ENCODE measurements around the gene KCNJ5.

DNA sequence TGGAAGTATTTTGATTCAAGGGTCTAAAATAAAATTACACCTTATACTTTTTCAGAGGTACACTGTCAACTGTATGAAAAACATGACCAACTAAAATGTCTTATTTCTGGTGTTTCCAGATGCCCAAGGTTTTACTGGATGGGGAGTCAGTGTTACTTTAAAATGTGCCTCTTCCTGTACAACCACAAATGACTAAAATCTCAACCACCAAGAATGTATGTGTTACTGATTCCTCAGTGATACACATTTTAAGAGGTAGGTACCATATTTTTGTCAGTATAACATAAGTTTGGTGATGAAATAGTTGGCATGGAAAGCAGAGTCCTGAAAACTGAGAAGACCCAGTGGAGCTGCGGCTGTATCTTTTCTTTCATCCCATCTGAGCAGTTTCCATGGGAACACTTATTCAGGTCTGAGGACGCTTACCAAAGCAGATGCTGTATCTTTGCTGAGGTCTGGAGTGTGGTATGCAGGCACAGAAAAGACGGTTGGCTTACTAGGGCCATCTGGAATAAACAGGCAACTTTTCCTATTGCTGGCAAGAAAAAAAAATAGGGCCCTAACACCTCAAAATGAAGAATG is 72.7 kb downstream of the KCNJ5 start:
- TF ChIP-seq, protein P1, sequence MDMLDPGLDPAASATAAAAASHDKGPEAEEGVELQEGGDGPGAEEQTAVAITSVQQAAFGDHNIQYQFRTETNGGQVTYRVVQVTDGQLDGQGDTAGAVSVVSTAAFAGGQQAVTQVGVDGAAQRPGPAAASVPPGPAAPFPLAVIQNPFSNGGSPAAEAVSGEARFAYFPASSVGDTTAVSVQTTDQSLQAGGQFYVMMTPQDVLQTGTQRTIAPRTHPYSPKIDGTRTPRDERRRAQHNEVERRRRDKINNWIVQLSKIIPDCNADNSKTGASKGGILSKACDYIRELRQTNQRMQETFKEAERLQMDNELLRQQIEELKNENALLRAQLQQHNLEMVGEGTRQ (IDR thresholded peaks at IDR 0.05; ENCODE audit: low read depth, low read length), result no peak
- TF ChIP-seq, protein P2, sequence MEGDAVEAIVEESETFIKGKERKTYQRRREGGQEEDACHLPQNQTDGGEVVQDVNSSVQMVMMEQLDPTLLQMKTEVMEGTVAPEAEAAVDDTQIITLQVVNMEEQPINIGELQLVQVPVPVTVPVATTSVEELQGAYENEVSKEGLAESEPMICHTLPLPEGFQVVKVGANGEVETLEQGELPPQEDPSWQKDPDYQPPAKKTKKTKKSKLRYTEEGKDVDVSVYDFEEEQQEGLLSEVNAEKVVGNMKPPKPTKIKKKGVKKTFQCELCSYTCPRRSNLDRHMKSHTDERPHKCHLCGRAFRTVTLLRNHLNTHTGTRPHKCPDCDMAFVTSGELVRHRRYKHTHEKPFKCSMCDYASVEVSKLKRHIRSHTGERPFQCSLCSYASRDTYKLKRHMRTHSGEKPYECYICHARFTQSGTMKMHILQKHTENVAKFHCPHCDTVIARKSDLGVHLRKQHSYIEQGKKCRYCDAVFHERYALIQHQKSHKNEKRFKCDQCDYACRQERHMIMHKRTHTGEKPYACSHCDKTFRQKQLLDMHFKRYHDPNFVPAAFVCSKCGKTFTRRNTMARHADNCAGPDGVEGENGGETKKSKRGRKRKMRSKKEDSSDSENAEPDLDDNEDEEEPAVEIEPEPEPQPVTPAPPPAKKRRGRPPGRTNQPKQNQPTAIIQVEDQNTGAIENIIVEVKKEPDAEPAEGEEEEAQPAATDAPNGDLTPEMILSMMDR (conservative IDR thresholded peaks at IDR 0.05; ENCODE audit: low read depth, low read length), result no peak
- TF ChIP-seq MXI1 (IDR thresholded peaks at IDR 0.05; ENCODE audit: borderline replicate concordance, low read depth, low read length) (no peak), MAZ (IDR thresholded peaks at IDR 0.05; ENCODE audit: borderline replicate concordance, low read depth, low read length) (no peak), POLR2A (IDR thresholded peaks at IDR 0.05; ENCODE audit: low read depth, low read length) (no peak), RCOR1 (IDR thresholded peaks at IDR 0.05; ENCODE audit: insufficient replicate concordance, low read length) (no peak), SMC3 (IDR thresholded peaks at IDR 0.05; ENCODE audit: low read depth, low read length) (no peak)
